OCI-LY1 (cell line): ENCODE results near the gene OSBPL6.

Experiments used
- H2AFZ ChIP-seq: fragments of 200-600 bp; sonication (generic), shearing (Covaris generic); 2 replicates; pipeline ENCODE4 v1.6.0; 2014; ENCODE audit warnings: antibody characterized with exemption, mild to moderate bottlenecking, low read length
- H3F3A ChIP-seq: fragments of 200-600 bp; sonication (generic), shearing (Covaris generic); 2 replicates; pipeline ENCODE4 v1.6.0; 2014; ENCODE audit warnings: mild to moderate bottlenecking, antibody characterized with exemption, low read length, moderate library complexity; ENCODE audit not compliant: insufficient read depth
- H3K27ac ChIP-seq: fragments of 200-600 bp; sonication (generic); 2 replicates; pipeline ENCODE4 v1.5.1; 2014; ENCODE audit warnings: low read length, mixed run types, mild to moderate bottlenecking, low read depth; ENCODE audit not compliant: poor library complexity, severe bottlenecking
- H3K27me3 ChIP-seq: fragments of 200-600 bp; sonication (generic); 2 replicates; pipeline ENCODE4 v1.6.0; 2014; ENCODE audit warnings: antibody characterized with exemption, mild to moderate bottlenecking, low read length, moderate library complexity; ENCODE audit not compliant: insufficient read depth
- H3K36me3 ChIP-seq: fragments of 200-600 bp; sonication (generic); 2 replicates; pipeline ENCODE4 v1.6.1; 2014; ENCODE audit warnings: mild to moderate bottlenecking, antibody characterized with exemption, low read length, moderate library complexity, mixed read lengths; ENCODE audit not compliant: insufficient read depth
- H3K4me1 ChIP-seq: fragments of 200-600 bp; sonication (generic); 2 replicates; pipeline ENCODE4 v1.5.1; 2014; ENCODE audit warnings: mild to moderate bottlenecking, low read length, moderate library complexity; ENCODE audit not compliant: insufficient read depth, severe bottlenecking
- H3K4me2 ChIP-seq: fragments of 200-600 bp; sonication (generic), shearing (Covaris generic); 2 replicates; pipeline ENCODE4 v1.6.1; 2014; ENCODE audit warnings: low read length
- H3K4me3 ChIP-seq: fragments of 200-600 bp; sonication (generic); 2 replicates; pipeline ENCODE4 v1.5.1; 2014; ENCODE audit warnings: low read length, low read depth, mild to moderate bottlenecking, mixed read lengths; ENCODE audit not compliant: poor library complexity, severe bottlenecking
- H3K79me2 ChIP-seq: fragments of 200-600 bp; shearing (Covaris generic); 2 replicates; pipeline ENCODE4 v1.6.1; 2016; ENCODE audit warnings: mixed run types, low read length, mixed read lengths; ENCODE audit not compliant: insufficient read depth
- H3K9ac ChIP-seq: fragments of 200-600 bp; sonication (generic), shearing (Covaris generic); 2 replicates; pipeline ENCODE4 v1.6.1; 2014; ENCODE audit warnings: mild to moderate bottlenecking, low read length, mixed read lengths
- H3K9me2 ChIP-seq: fragments of 200-600 bp; sonication (generic), shearing (Covaris generic); 2 replicates; pipeline ENCODE4 v1.6.1; 2014; ENCODE audit warnings: low read depth, mild to moderate bottlenecking, low read length, mixed read lengths
- H3K9me3 ChIP-seq: fragments of 200-600 bp; shearing (Covaris generic); 2 replicates; pipeline ENCODE4 v1.6.1; 2014; ENCODE audit warnings: low read length, mixed read lengths
- H4K20me1 ChIP-seq: fragments of 200-600 bp; sonication (generic), shearing (Covaris generic); 2 replicates; pipeline ENCODE4 v1.6.0; 2016; ENCODE audit warnings: mild to moderate bottlenecking, low read length; ENCODE audit not compliant: insufficient read depth
- CTCF ChIP-seq: fragments of 200-600 bp; sonication (generic), shearing (Covaris generic); IDR thresholded peaks from 2 replicates; pipeline ENCODE4 v1.5.1; 2017; ENCODE audit warnings: mild to moderate bottlenecking, antibody characterized with exemption, low read length, moderate library complexity, mixed read lengths
- EZH2 ChIP-seq: fragments of 200-600 bp; sonication (generic), shearing (Covaris generic); IDR thresholded peaks from 2 replicates; pipeline ENCODE4 v1.8.0; 2017; ENCODE audit warnings: borderline replicate concordance, mixed run types, mild to moderate bottlenecking, antibody characterized with exemption, low read length, moderate library complexity, mixed read lengths

OSBPL6 gene

GRCh38 chr2:178315078-178315477 is 120.8 kb downstream of the OSBPL6 start:
- H2AFZ ChIP-seq, result no peak overlapping the region

GRCh38 chr2:178315488-178315948 is 121.2 kb downstream of the OSBPL6 start:
- Histone ChIP-seq H3K27me3 (no peaks in the 10 kb centered on the region), H4K20me1 (no peaks in the 10 kb centered on the region), H3K27ac (no peak overlapping the region), H3K36me3 (no peaks in the 10 kb centered on the region), H3K4me3 (no peak overlapping the region), H3K4me1 (no peaks in the 10 kb centered on the region), H3K9ac (no peak overlapping the region), H3K4me2 (no peak overlapping the region), H3K79me2 (no peaks in the 10 kb centered on the region), H3K9me2 (no peaks in the 10 kb centered on the region), H2AFZ (no peak overlapping the region), H3F3A (no peaks in the 10 kb centered on the region), H3K9me3 (no peaks in the 10 kb centered on the region)
- TF ChIP-seq EZH2 (no peak), CTCF (no peak)

More at GRCh38 chr2:178315078-178315477, 120.8 kb downstream of the OSBPL6 start:
- Histone ChIP-seq H3K27ac (no peak overlapping the region), H3K9me3 (no peaks in the 10 kb centered on the region), H3K79me2 (no peaks in the 10 kb centered on the region), H3K4me1 (no peaks in the 10 kb centered on the region), H3K4me2 (no peak overlapping the region), H3K36me3 (no peaks in the 10 kb centered on the region), H3F3A (no peaks in the 10 kb centered on the region), H3K4me3 (no peak overlapping the region), H3K27me3 (no peaks in the 10 kb centered on the region), H3K9ac (no peak overlapping the region), H4K20me1 (no peaks in the 10 kb centered on the region), H3K9me2 (no peaks in the 10 kb centered on the region)
- TF ChIP-seq EZH2 (no peak), CTCF (no peak)

GRCh38 chr2:178317811-178318210 is 123.5 kb downstream of the OSBPL6 start:
- Histone ChIP-seq H3K79me2 (no peaks in the 10 kb centered on the region), H2AFZ (no peak overlapping the region), H3F3A (no peaks in the 10 kb centered on the region), H3K27me3 (no peaks in the 10 kb centered on the region), H3K27ac (no peak overlapping the region), H4K20me1 (no peaks in the 10 kb centered on the region), H3K9me3 (no peaks in the 10 kb centered on the region), H3K4me2 (no peak overlapping the region), H3K9ac (no peak overlapping the region), H3K36me3 (no peaks in the 10 kb centered on the region), H3K4me1 (no peaks in the 10 kb centered on the region), H3K4me3 (no peak overlapping the region), H3K9me2 (no peaks in the 10 kb centered on the region)
- no peak for TF ChIP-seq EZH2
- no peak for TF ChIP-seq CTCF
